NCI-H187 treated with DMSO at 0.1 percent for 48 hours (cell line): Measurements from ENCODE around the gene CTIF.

Source experiments
- DNase-seq: peaks from one replicate; lab custom pipeline; 2025; lab: John Stamatoyannopoulos, UW

Gene CTIF

GRCh38 chr18:48533340-48534070 lies 5.3 kb upstream of the CTIF start:
- DNase-seq: no peak

DNA sequence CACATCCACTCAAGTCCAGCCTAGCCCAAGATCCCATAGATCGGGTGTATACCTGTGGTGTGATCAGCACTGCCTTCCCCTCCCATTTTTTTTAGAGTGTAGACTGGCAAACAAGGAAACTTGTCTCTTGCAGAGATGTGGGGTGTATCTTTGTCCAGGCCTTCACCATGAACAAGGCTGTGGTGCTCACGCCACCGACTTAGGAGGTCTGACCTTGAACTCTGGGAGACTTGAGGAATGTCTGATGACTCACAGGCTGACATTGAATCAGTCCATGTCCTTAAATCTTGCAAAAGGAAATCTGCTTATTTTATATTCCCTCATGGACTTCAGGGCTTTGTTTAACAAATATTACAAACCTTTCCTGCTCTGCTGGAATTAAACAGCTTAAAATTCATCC lies 4.5 kb upstream of the CTIF start:
- DNase-seq: no peak

GRCh38 chr18:48535956-48536355 lies 2.9 kb upstream of the CTIF start:
- DNase-seq: no peak

- no peak for DNase-seq
Observed at GRCh38 chr18:48536516-48536915, 2.3 kb upstream of the CTIF start.

DNA sequence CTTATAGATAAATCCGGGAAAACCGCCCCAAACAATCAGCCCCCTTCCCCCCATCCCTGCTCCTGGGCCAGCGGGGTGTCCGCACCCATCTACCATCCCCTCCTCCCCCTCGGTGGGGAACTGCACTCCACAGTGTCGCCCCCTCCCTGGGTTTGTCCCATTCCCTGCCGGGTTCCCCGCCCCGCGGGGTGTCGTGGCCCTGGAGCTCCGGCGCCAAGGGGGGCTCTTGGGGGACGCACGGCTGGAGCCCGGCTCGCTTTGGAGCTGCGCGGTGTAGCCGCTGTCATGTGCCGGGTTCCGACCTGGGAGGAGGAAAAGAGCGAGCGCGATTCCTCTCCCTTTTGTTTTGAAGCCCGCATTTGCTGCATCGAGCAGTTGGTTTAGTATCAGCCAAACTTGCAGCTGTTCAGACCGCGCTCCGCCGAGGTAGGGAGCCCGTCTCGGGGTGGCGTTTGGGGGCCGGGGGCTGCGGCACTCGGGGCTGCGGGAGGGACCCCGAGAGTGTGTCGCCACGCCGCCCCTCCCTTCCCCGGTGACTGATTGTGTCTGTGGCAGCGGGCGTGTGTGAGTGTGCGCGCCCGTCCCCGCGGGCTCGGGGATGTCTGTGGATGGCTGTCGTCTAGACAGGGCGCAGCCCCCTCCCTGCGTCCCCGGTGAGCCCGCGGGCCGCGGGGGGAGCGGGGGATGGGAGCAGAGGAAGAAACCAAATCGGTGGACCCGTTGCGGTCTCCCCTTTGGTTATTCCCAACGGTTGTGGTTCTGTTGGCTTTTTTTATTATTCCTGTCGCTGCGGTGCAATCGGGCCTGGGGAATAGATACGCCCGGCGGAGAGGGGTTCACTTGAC lies 797 bp downstream of the CTIF start:
- peak; percentile 3 for DNase-seq

DNA sequence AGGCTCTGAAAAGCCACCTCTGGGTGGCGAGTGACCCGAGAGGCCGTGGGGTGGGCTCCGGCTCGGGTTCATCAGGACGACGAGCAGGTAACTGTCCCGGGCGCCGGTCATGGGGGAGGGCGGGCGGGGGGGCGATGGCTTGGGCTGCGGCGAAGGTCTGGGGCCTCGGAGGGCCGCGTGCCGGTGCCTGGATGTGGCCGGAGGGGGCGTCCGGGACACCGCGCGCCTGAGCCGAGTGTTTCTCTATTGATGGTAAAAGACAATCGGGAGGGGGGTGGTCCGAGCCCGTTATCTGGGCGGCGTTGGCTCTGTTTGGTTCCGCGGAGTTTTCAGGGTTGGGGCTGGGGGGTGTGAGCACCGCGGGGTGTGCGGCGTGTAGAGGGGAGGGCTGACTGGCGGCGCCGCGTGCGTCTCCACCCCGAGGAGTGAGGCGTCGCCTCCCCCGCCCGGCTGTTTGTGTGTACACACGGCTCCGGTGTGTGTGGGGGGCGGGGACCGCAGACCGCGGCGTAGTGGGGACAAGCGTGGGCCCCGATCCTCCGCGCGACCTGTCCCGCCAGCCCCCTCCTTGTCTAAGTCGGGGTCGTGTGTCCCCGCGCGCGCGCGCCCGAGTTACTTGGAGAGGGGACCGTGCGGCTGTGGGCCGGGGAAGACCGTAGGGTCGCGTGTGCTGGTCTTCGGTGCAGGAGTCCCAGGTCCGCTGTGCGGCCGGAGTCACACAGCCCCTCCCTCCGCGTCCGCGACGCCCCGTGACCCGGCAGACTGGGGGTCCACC lies 1.6 kb downstream of the CTIF start:
- DNase-seq: no peak

- DNase-seq: no peak
Observed at GRCh38 chr18:48541026-48541746, 2.4 kb downstream of the CTIF start.

DNA sequence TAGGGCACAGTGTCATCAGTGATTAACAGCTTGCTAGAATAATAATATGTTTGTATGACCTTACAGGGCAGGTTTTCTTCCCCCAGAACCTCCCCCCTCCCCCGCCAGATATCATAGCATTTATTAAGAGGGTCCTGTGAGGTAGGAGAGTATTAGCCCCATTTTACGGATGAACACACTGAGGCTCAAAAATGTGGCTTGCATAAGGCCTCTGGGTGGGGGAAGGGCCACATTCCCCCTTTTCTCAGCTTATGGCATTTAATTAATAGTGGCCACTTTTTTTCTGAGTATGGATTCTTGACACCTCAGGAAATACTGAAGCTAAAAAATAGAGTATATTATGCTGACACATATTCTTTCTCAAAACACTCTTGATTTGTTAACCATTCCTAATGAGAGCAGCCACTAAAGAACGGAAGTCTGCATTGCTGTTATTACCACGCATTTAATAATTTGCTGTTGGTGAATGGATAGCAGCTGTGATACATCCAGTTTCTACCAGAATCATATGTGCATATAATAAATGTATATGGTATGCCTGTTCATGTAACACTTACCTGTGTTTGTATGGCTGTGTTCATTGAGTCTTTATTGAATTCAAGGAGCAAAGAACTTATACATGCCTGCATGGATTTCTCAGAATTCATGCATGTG lies 3.0 kb downstream of the CTIF start:
- DNase-seq: no peak

GRCh38 chr18:48542513-48543181 lies 3.8 kb downstream of the CTIF start:
- DNase-seq: no peak

- DNase-seq: no peak
Observed at GRCh38 chr18:48543228-48543627, 4.4 kb downstream of the CTIF start.

- DNase-seq: no peak
Observed at GRCh38 chr18:48544116-48544515, 5.3 kb downstream of the CTIF start.

- no peak for DNase-seq
Observed at GRCh38 chr18:48544661-48545415, 6.0 kb downstream of the CTIF start.

DNA sequence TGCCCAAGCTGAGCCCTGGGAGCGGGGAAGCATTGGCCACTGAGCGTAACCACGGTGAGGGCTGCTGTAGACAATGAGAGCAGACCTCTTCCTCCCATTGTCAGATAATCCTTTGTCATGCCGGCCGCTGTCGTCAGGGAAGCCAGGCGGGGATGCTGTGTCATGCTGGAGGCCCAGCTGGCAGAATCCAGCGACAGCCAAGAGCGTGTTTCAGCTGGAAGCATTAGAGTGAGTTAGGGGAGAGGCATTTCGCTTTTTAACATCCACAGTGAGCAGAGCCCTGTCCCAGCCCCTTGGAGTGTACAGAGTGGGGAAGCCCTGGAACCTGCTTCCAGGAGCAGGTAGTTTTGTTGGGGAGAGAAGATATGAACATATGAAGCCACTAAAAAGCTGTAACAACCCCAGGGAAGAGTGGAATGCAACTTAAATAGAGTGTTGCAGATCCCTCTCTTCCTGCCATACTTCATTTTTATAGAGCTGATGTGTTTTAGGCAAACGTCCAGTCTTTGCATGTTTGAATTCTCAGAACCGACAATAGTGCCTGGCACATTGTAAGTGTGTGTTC lies 7.0 kb downstream of the CTIF start:
- no peak for DNase-seq

- no peak for DNase-seq
Observed at GRCh38 chr18:48546396-48546795, 7.6 kb downstream of the CTIF start.

DNA sequence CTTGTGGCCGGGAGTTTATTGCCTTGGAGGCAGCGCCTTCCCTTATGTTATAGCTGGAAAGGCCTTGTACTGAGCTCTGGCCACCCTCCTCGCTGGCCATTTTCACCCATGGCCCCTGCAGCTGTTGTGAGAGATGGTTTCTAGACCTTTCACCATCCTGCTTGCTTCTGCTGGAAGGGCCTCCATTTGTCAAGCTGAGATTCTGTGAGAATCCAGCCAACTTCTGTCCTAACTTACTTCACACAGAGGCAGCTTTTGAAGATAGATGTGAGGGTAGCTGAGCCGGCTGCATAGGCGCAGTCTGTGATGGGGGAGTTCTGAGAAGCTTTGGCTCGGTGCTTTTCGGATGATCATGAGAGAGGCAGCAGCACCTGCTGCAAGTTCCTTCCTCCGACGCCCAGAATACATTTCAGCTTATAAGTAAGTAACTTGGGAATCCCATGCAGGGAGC lies 8.7 kb downstream of the CTIF start:
- DNase-seq: no peak

GRCh38 chr18:48548011-48548771 lies 9.4 kb downstream of the CTIF start:
- no peak for DNase-seq

DNA sequence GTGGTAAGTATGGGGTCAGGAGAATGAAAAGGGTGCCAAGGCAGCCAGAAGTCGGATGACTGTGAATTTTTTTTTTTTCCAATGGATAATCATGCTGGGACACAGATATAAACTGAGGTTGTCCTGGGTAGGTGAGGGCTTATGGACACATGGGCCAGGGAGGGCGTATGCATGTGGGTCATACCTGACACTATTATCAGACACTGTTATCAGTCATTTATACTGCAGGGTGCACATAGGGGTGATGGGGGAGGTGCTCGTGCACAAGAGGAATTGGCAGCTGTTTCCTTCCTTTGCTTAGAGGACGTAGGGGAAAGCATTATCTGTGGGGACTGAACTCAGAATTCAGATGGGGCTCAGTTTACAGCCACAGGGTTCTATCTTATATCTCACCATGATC lies 10.1 kb downstream of the CTIF start:
- DNase-seq: no peak

DNA sequence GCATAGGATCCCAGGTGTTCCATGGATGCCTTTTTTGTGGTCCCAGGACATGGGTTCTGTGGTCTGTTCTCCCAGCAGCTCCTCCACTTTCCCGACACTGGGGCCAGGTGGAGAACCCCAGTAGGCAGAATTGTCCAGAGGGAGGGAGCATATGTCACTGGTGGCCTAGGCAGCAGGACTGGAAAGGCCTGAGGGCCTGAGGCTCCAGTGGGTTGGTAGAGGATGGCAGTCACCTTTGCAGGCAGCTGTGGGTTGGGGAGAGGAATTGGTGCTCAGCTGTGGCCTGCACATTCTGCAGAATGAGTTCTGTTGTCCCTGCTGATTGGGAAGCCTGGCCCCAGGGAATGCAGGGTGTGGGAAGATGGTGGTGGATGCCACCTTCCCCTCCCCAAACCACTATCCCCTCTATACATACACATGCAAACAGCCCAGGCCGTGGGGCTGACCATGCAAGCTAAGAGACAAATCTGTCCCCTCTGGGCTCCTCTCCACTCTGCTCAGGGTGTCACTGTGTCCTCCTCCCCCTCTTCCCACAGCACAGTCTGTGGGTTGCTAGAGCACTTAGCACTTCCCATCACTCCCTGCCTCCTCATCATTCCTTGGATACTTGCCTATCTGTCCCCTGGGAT lies 11.4 kb downstream of the CTIF start:
- no peak for DNase-seq

DNA sequence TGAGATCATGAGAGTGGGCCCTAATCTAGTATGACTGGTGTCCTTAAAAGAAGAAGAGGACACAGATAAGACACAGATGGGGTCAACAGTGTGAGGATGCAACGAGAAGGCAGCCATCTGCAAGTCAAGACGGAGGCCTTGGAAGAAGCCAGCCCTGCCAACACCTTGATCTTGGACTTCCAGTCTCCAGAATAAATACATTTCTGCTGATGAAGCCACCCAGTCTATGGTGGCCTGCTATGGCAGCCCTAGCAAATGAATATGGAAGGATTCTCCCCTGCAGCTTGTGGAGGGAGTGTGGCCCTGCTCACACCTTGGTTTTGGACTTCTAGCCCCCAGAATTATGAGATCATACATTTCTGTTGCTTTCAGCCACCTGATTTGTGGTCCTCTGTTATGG lies 12.3 kb downstream of the CTIF start:
- no peak for DNase-seq
